Ovary (tissue), 3 donors: ENCODE measurements around the gene COL8A2.

Experiments
- CTCF ChIP-seq, 3 donors: fragments of 450-650 bp in 2 of 3; fragments of 200-600 bp in 1 of 3; IDR thresholded peaks; one replicate each; pipeline versions ENCODE4 v1.5.1 to v1.8.0; 2016 to 2022; ENCODE audit warnings: antibody characterized with exemption in 3 of 3, mild to moderate bottlenecking in 1 of 3
- EP300 ChIP-seq: sonication (generic); formaldehyde crosslinking; IDR thresholded peaks from one replicate; pipeline ENCODE4 v1.6.1; 2017; ENCODE audit warnings: antibody characterized with exemption
- POLR2A ChIP-seq: fragments of 450-650 bp; IDR thresholded peaks from one replicate; pipeline ENCODE4 v1.6.1; 2017; ENCODE audit warnings: antibody characterized with exemption, mild to moderate bottlenecking, moderate library complexity
- donor health status: DM: no; HTN: no; CAD: no.

GRCh38 chr1:36070349-36070748 lies 54.7 kb downstream of the COL8A2 start:
- TF ChIP-seq CTCF (IDR thresholded peaks at IDR 0.05), result no peak
- TF ChIP-seq POLR2A, result no peak
- no peak for TF ChIP-seq EP300
